ENCODE results near the gene CD44. TPM values are rescaled to one million over a fixed set of nuclear protein-coding genes. Genes with fewer than 3 reads are reported as not detected.

The CD44 gene
- total and polyA plus RNA-seq, 4 donors, result 4.1 to 26.9 (median 14.6) TPM

- no peak for TF ChIP-seq HNF4G (IDR thresholded peaks at IDR 0.05)
- no peak for TF ChIP-seq EGR1 (IDR thresholded peaks at IDR 0.05; ENCODE audit: low read depth in 2 of 2)
- no peak for TF ChIP-seq MAX (IDR thresholded peaks at IDR 0.05)
- TF ChIP-seq CTCF (IDR thresholded peaks at IDR 0.05; ENCODE audit: low read depth, low read length, missing input control), result no peak
- TF ChIP-seq JUND (IDR thresholded peaks at IDR 0.05), result no peak
- no peak for TF ChIP-seq HNF4A (conservative IDR thresholded peaks at IDR 0.05)
- no peak for TF ChIP-seq GABPA (IDR thresholded peaks at IDR 0.05 in 1 of 2, conservative IDR thresholded peaks at IDR 0.05 in 1 of 2)
- no peak for TF ChIP-seq TAF1 (conservative IDR thresholded peaks at IDR 0.05)
- no peak for TF ChIP-seq NR2F2 (IDR thresholded peaks at IDR 0.05)
- no peak for TF ChIP-seq RXRA (IDR thresholded peaks at IDR 0.05)
- TF ChIP-seq SP1 (IDR thresholded peaks at IDR 0.05), result no peak
- TF ChIP-seq YY1 (IDR thresholded peaks at IDR 0.05), result no peak
- no peak for TF ChIP-seq RAD21 (IDR thresholded peaks at IDR 0.05)
- no peak for TF ChIP-seq FOXA2 (IDR thresholded peaks at IDR 0.05)
- Histone ChIP-seq H3K9me3 (ENCODE audit: control insufficient read depth in 4 of 4, low read length in 3 of 4) (no peaks in the 10 kb centered on the region), H3K27me3 (ENCODE audit: control insufficient read depth in 4 of 4, insufficient read depth in 4 of 4, low read length in 3 of 4) (no peaks in the 10 kb centered on the region), H3K4me1 (ENCODE audit: control insufficient read depth in 4 of 4, insufficient read depth in 4 of 4, low read length in 3 of 4) (peaks cover 0 to 7% (median 1%) of the 10 kb centered on the region in 4 donors), H3K4me3 (ENCODE audit: low read depth in 1 of 3, low read length in 3 of 3) (no peak overlapping the region), H3K9ac (ENCODE audit: low read depth in 1 of 2, low read length in 2 of 2) (no peak overlapping the region), H3K36me3 (ENCODE audit: control insufficient read depth in 4 of 4, insufficient read depth in 3 of 4, low read depth in 1 of 4, low read length in 3 of 4) (no peaks in the 10 kb centered on the region), H3K27ac (ENCODE audit: low read depth in 1 of 2, low read length in 2 of 2) (no peak overlapping the region)
- WGBS, result 100% methylated on average over 1 of the region's 1 CpG
- no peak for DNase-seq (ENCODE audit: low spot score)
Measured at GRCh38 chr11:35241083-35241482, 102.1 kb downstream of the CD44 start.

- TF ChIP-seq HNF4G (IDR thresholded peaks at IDR 0.05), result no peak
- no peak for TF ChIP-seq FOXA2 (IDR thresholded peaks at IDR 0.05)
- no peak for TF ChIP-seq RAD21 (IDR thresholded peaks at IDR 0.05)
- TF ChIP-seq ZBTB33 (IDR thresholded peaks at IDR 0.05), result no peak
- TF ChIP-seq FOXA1 (IDR thresholded peaks at IDR 0.05), result no peak
- no peak for TF ChIP-seq NR2F2 (IDR thresholded peaks at IDR 0.05)
- no peak for TF ChIP-seq YY1 (IDR thresholded peaks at IDR 0.05)
- no peak for TF ChIP-seq GABPA (IDR thresholded peaks at IDR 0.05 in 1 of 2, conservative IDR thresholded peaks at IDR 0.05 in 1 of 2)
- TF ChIP-seq HNF4A (conservative IDR thresholded peaks at IDR 0.05), result no peak
- TF ChIP-seq CTCF (IDR thresholded peaks at IDR 0.05; ENCODE audit: low read depth, low read length, missing input control), result no peak
- no peak for TF ChIP-seq SP1 (IDR thresholded peaks at IDR 0.05)
- TF ChIP-seq JUND (IDR thresholded peaks at IDR 0.05), result no peak
- no peak for TF ChIP-seq MAX (IDR thresholded peaks at IDR 0.05)
- no peak for TF ChIP-seq TAF1 (conservative IDR thresholded peaks at IDR 0.05)
- no peak for TF ChIP-seq EGR1 (IDR thresholded peaks at IDR 0.05; ENCODE audit: low read depth in 2 of 2)
- no peak for TF ChIP-seq REST (IDR thresholded peaks at IDR 0.05)
- no peak for TF ChIP-seq ATF3 (IDR thresholded peaks at IDR 0.05)
- TF ChIP-seq RXRA (IDR thresholded peaks at IDR 0.05), result no peak
- Histone ChIP-seq H3K4me3 (ENCODE audit: low read depth in 1 of 3, low read length in 3 of 3) (no peak overlapping the region), H3K4me1 (ENCODE audit: control insufficient read depth in 4 of 4, insufficient read depth in 4 of 4, low read length in 3 of 4) (peaks cover 0 to 7% (median under 1%) of the 10 kb centered on the region in 4 donors), H3K27me3 (ENCODE audit: control insufficient read depth in 4 of 4, insufficient read depth in 4 of 4, low read length in 3 of 4) (no peaks in the 10 kb centered on the region), H3K9ac (ENCODE audit: low read depth in 1 of 2, low read length in 2 of 2) (no peak overlapping the region), H3K9me3 (ENCODE audit: control insufficient read depth in 4 of 4, low read length in 3 of 4) (no peaks in the 10 kb centered on the region), H3K27ac (ENCODE audit: low read depth in 1 of 2, low read length in 2 of 2) (no peak overlapping the region), H3K36me3 (ENCODE audit: control insufficient read depth in 4 of 4, insufficient read depth in 3 of 4, low read depth in 1 of 4, low read length in 3 of 4) (no peaks in the 10 kb centered on the region)
- WGBS, result 91% methylated on average over 1 of the region's 1 CpG
- DNase-seq (ENCODE audit: low spot score), result no peak
Measured at GRCh38 chr11:35241531-35241930, 102.6 kb downstream of the CD44 start.
